Measurements from ENCODE around the gene ICA1.
"Not testable (repeated sequence)": the region's sequence is repeated elsewhere in the genome, so short reads cannot be mapped to it uniquely, and the experiment has no call there.

Gene ICA1

GRCh38 chr7:8246020-8246419 is 15.9 kb downstream of the ICA1 start:
- no peak for DNase-seq (ENCODE audit: low read depth)
- no peak overlapping the region for H3K4me3 ChIP-seq (ENCODE audit: control insufficient read depth, low read depth, low read length)
- TF ChIP-seq, protein P1, sequence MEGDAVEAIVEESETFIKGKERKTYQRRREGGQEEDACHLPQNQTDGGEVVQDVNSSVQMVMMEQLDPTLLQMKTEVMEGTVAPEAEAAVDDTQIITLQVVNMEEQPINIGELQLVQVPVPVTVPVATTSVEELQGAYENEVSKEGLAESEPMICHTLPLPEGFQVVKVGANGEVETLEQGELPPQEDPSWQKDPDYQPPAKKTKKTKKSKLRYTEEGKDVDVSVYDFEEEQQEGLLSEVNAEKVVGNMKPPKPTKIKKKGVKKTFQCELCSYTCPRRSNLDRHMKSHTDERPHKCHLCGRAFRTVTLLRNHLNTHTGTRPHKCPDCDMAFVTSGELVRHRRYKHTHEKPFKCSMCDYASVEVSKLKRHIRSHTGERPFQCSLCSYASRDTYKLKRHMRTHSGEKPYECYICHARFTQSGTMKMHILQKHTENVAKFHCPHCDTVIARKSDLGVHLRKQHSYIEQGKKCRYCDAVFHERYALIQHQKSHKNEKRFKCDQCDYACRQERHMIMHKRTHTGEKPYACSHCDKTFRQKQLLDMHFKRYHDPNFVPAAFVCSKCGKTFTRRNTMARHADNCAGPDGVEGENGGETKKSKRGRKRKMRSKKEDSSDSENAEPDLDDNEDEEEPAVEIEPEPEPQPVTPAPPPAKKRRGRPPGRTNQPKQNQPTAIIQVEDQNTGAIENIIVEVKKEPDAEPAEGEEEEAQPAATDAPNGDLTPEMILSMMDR (conservative IDR thresholded peaks at IDR 0.05; ENCODE audit: control insufficient read depth, insufficient read depth, low read depth, low read length), result no peak

GRCh38 chr7:8245032-8245431 is 16.9 kb downstream of the ICA1 start:
- not testable (repeated sequence) for DNase-seq (ENCODE audit: low read depth); H3K4me3 ChIP-seq (ENCODE audit: control insufficient read depth, low read depth, low read length)

DNA sequence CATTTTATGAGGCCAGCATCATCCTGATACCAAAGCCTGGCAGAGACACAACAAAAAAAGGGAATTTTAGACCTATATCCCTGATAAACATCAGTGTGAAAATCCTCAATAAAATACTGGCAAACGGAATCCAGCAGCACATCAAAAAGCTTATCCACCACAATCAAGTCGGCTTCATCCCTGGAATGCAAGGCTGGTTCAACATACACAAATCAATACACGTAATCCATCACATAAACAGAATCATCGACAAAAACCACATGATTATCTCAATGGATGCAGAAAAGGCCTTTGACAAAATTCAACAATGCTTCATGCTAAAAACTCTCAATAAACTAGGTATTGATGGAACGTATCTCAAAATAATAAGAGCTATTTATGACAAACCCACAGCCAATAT is 18.9 kb downstream of the ICA1 start:
- not testable (repeated sequence) for H3K4me3 ChIP-seq (ENCODE audit: control insufficient read depth, low read depth, low read length)

DNA sequence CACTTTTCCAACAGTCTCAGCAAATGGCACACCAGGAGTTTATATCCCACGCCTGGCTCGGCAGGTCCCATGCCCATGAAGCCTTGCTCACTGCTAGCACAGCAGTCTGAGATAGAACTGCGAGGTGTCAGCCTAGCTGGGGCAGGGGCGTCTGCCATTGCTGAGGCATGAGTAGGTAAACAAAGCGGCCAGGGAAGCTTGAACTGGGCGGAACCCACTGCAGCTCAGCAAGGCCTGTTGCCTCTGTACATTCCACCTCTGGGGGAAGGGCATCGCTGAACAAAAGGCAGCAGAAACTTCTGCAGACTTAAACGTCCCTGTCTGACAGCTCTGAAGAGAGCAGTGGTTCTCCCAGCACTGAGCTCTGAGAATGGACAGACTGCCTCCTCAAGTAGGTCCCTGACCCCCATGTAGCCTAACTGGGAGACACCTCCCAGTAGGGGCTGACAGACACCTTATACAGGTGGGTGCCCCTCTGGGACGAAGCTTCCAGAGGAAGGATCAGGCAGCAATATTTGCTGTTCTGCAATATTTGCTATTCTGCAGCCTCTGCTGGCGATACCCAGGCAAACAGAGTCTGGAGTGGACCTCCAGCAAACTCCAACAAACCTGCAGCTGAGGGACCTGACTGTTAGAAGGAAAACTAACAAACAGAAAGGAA is 22.1 kb downstream of the ICA1 start:
- not testable (repeated sequence) for DNase-seq (ENCODE audit: low read depth); H3K4me3 ChIP-seq (ENCODE audit: control insufficient read depth, low read depth, low read length)

More for the DNA sequence above, 18.9 kb downstream of the ICA1 start:
- not testable (repeated sequence) for DNase-seq (ENCODE audit: low read depth)

GRCh38 chr7:8236780-8237407 is 25.1 kb downstream of the ICA1 start:
- no peak for DNase-seq (ENCODE audit: low read depth)
- no peak overlapping the region for H3K4me3 ChIP-seq (ENCODE audit: control insufficient read depth, low read depth, low read length)
- TF ChIP-seq, protein P1 (conservative IDR thresholded peaks at IDR 0.05; ENCODE audit: control insufficient read depth, insufficient read depth, low read depth, low read length), result no peak

DNA sequence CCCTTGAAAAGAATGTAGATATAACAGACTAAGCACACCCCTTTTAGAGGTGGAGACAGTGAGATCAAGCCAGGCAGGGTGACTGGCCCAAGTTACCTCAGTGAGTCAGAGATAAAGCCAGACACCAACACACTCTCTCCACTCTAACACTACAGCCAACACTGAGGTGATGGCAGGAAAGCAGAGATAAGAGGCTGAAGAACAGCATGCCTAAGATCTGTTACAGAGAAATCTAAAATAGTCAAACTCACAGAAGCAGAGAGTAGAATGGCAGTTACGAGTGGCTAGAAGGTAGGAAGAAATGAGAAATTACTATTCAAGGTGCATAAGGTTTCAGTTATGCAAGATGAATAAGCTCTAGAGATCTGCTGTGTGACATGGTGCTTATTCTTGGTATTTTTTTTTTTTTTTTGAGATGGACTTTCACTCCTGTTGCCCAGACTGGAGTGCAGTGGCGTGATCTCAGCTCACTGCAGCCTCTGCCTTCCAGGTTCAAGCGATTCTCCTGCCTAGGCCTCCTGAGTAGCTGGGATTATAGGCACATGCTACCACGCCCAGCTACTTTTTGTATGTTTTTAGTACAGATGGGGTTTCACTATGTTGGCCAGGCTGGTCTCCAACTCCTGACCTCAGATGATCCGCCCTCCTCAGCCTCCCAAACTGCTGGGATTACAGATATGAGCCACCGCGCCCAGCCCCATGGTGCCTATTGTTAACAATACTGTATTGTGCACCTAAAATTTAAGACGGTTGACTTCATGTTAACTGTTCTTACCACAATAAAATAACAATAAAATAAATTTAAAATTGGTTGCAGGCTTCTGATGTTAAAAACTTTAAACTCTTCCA is 28.7 kb downstream of the ICA1 start:
- no peak overlapping the region for H3K4me3 ChIP-seq (ENCODE audit: control insufficient read depth, low read depth, low read length)
- no peak for DNase-seq (ENCODE audit: low read depth)
- TF ChIP-seq, protein P1 (conservative IDR thresholded peaks at IDR 0.05; ENCODE audit: control insufficient read depth, insufficient read depth, low read depth, low read length), result no peak

DNA sequence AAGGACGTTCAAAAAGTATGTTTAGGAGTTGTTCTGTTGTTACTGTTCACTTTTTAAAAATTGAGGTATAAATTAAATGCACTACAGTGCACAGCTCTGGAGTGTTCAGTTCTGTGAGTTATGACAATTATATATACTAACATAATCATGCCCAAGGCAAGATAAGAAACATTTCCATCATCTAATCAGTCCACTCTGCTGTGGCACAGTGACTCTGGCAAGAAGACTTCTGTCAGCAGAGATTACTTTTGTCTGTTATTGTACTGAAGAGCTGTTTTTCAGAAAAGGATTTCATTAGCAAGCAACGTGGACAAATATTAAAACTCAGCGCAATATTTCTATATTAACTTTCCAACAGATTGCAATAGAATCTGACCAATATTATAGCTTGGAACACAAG is 32.0 kb downstream of the ICA1 start:
- TF ChIP-seq, protein P1 (conservative IDR thresholded peaks at IDR 0.05; ENCODE audit: control insufficient read depth, insufficient read depth, low read depth, low read length), result no peak
- H3K4me3 ChIP-seq (ENCODE audit: control insufficient read depth, low read depth, low read length), result no peak overlapping the region
- DNase-seq (ENCODE audit: low read depth), result no peak
